Fibroblast of skin of left quadriceps (primary cell): ENCODE results near the gene EPHA10.

ENCODE experiments used
- DNase-seq, 2 experiments: peaks; one replicate each; pipeline ENCODE4 v3.0.0-alpha.2; 2013; ENCODE audit warnings: low read depth in 2 of 2

The EPHA10 gene

DNA sequence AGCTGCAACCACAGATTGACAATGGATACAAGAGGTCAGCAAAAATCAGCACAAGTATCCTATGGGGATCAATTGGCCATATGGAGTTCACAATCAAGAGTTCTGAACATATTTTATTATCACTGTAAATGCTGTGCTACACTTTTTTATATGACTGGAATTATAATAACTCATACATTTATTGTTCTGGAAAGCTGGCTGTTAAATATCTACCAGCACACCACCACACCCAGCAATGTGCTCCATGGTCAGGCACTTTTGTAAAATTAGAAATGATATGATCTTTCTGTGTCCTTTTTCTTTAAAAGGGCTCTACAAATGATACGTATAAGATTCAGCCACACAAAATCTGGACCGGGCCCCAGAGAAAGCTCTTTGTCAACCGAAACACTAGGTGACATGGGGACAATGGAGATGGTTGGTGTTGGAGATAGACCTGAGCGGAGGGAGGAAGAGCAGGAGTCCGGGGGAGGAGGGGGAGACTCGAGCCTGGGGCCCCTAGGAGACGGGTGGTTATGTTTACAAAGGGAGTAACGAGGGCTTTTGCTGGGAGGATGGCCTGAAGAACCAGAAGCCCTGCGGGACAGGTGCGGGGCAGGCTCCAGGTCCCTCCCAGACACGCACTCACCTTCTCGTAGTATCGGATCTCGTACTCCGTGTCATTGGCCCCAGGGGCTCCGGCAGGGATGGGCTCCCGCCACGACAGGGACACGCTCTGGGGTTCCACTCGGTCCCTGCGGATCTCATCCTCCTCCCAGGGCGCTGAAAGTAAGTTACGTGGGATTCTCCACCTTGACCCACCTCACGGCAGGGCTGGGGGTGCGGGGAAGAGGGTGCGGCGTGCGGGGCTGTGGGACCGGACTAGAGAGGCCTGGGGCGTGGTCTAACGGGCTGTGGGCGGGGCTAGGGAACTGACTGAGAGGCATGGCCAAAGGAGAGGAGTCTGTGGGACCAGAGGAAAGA, 30.0 kb downstream of the EPHA10 start:
- DNase-seq = no peak

- DNase-seq = no peak
Observed at GRCh38 chr1:37732111-37732780, 32.7 kb downstream of the EPHA10 start.

DNA sequence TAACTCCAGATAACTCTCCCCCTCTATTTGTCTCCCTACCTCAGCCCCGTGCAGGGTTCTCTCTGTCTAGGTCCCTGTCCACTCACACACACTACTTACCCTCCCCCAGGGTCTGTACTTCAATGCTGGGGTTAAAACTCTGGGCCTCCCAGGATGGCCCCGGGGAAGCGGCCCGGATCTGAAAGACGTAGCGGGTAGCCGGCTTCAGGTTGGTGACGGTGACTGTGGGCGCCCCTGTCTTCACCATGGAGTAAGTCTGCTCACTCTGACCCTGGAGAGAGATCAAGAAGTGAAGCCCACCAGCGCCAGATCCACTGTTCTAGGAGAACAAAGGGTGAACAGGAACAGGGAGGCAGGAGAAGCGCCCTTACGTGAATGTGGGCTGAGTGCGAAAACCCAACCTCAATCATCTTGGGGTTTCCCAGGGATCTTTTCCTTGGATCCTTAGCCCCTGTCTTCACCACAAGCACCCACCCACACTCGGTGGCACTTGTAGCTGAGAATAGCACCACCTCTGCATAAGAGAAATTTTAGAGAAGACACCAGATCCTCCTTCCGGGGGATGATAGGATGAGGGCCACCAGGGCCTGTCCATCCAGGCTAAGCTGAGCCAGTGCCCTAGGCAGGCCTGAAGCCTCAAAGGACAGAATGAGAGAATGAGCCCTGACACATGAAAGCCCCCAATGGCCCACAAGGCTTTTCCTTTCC, 33.5 kb downstream of the EPHA10 start:
- no peak for DNase-seq

DNA sequence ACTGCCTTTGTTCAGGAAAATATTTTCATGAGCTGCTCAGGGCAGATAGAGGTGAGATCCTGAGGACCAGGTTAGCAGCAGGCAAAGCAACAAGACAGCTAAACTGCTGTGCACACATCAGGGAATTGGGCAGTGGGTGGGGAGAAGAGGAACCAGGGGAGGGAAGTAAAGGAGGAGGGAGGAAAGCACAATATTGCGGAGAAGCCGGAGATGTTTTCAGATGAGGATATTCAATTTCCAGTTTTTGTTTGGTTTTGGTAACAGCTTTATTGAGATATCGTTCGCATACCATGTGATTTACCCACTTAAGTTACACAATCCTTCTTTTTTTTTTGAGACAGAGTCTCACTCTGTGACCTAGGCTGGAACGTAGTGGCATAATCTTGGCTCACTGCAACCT, 34.5 kb downstream of the EPHA10 start:
- no peak for DNase-seq

GRCh38 chr1:37728416-37728815, 36.5 kb downstream of the EPHA10 start:
- no peak for DNase-seq

DNA sequence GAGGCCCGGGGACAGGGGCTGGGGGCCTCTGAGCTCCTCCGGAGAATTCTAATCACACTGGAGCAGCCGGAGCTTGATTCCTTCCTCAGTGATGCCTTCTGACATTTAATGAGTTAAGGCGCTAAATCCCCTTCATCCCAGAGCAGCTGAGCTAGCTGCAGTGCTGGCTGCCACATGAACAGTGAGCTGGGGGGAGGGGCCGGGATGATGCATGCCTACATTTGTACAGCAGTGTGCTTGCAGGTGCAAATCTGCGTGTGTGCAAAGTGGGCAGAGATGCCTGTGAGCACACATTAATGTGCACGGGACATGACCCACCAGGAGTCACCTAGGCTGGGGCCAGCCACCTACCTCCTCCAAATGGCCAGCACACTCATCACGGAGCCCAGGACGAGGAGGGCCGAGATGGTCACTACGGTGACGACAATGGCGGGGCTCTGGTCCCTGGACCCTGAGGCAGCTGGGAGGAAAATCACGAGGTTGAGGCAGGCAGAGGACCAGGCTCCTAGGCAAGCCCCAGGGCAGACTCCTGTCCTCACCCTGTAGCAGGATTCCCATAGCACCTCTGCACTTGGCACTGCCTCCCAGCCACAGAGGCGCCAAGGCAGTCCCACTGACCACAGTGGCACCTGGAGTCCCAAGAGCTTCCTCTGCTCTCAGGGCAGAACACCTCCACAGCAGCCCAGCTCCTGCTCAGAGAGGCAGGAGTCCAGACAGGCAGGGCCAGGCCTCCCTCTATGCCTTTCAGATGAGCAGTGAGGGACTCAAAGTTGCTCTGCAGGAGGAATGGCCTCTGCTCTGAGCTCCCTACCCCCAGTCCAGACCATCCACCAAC, 38.0 kb downstream of the EPHA10 start:
- DNase-seq = no peak

DNA sequence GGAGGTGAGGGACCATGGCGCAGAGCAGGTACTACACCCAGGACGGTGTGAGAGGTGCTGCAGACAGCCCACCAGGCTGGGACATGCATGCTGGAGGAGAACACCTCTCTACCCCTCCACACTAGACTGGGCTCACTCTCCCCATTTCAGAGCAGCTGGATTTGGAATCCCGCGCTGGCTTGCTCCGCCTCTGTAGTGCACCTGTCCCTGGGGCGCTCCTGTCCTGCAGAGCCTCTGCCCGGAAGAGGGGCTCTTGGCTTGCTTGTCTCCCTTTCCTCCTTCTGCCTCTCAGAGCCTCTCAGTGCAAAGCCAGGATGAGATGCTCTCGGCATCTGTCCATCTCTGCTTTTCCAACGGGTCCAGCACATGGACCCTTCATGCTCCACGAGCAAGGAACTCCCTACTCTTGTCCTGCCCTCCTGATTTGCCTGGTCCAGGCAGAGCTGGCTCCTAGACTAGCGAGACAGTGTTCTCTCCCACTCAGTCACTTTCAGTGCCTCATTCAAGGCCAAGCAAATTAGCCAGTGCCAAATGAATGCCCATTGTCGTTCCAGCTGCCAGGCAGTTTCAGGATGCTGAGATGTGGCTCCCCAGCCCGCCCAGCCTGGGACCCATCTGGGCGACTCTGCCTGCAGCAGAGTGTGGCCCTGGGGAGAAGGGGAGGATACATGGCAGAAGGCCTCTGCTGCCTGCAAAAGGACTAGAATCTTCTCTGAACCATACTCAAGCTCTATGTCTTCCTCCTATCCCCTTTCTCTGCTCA, 38.9 kb downstream of the EPHA10 start:
- DNase-seq = no peak

- DNase-seq = no peak
Observed at GRCh38 chr1:37724575-37724974, 40.3 kb downstream of the EPHA10 start.

GRCh38 chr1:37723390-37724078, 41.4 kb downstream of the EPHA10 start:
- DNase-seq = no peak

GRCh38 chr1:37723072-37723389, 41.9 kb downstream of the EPHA10 start:
- DNase-seq = no peak

DNA sequence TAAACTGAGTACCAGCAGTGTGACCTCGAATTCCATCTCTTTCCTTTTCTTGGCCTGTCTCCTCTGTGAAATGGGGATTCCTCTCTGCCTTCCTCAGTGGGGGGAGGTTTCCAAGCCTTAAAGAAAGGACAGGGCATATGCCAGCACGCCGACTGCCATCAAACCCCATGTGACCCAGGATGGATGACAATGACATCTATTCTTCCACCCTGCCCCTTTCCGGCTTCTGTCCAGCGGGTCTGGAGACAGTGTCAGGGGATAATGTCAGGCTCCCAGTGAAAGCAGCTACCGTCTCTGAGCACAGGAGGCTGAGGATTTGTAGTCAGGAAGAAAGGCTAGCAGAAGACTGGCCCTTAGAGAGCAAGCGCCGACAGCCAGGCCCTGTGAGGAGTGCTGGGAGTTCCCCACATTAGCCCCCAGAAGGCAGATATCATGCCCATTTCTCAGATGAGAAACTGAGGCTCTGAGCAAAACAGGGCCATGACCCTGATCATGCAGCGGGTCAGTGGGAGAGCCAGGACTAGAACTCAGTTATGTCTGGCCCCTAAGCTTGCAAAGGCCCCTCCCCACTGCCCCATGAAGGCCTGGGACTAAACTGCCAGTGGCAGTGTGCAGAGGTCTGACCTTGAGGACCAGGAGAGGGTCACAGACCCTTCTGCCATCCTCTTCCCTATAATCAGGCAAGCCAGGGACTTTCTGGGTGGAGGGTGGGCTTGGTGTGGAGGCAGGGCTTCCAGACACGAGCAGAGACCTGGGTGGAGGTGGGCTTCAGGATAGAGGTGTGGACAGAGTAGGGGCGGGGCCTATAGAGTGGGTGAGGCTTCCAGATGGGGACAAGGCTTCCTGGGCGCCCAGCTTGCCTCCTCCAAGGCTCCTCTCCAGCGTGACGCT, 42.5 kb downstream of the EPHA10 start:
- no peak for DNase-seq

DNA sequence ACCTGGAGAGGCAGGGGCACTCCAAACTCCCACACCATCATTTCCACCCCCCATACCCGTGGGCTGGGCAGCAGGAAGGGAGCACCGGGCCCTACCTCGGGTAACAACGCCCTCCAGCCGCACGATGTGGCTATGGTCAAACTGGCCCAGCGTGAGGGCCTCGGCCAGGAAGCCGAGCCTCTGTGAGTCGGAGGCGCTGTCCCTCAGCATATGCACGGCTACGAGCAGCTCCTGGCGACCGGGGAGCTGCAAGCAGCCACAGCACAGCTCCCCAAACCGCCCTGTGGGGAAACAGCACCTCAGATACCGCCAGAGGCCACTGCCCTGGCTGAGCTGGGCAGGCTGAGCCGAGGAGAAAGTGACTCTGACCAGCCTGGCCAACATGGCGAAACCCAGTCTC, 43.4 kb downstream of the EPHA10 start:
- no peak for DNase-seq

GRCh38 chr1:37720231-37721130, 44.4 kb downstream of the EPHA10 start:
- DNase-seq = no peak

GRCh38 chr1:37719572-37720195, 45.2 kb downstream of the EPHA10 start:
- DNase-seq = no peak

DNA sequence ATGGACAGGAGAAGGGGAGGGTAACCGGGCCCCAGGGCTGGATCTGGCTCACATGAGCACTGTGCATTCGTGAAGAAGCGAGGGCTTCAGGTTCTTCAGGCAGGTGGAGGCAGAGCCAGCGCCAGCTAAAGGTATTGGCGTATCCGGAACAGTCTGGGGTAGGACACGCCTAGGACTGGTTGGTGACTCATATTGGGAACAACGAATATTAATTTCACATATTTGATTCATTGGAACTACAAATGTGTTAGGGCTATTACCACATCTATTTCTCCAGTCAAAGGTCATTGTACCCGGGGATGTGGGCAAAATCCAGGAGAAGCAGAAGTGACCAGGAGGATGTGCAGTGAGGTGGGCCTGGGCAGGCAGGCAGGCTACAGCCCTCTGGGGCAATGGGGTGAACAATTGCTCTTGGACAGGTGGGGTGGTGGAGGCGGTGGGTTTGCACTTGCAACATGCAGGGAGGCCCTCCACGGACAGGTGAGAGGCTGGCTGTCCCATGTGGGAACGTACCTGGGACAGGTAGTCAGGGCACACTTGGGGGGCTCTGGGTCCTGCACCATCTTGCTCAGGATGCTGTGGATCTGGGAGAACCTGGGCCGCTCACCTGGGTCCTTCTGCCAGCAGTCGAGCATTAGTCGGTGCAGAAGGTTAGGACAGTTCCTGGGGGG, 45.9 kb downstream of the EPHA10 start:
- no peak for DNase-seq

- no peak for DNase-seq
Observed at GRCh38 chr1:37718181-37718900, 46.6 kb downstream of the EPHA10 start.

DNA sequence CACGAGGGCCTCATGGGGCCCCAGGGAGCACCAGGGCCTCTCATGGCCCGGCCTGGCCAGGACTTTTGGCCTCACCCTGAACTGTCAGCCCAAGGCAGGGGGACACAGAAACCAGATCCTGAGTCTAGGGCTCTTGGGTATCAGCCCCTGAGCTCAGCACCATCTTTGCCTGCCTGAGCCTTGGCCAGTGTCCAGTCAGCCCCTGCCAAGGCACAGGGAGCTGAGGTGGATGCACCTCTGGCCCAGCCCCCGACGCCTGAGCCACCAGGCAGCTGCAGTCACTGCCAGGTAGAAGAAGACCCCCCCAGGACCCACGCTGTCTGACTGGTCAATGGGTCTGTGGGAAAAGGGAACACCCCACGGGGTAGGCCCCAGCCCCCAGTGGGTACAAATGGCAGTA, 47.3 kb downstream of the EPHA10 start:
- DNase-seq = no peak
